HepG2 (cell line): Measurements from ENCODE around the gene PIM1. TPM values are rescaled to one million over a fixed set of nuclear protein-coding genes. Genes with fewer than 3 reads are reported as not detected.
A peak's percentile ranks its signal among the peaks of the same experiment; 100 is the strongest.

Experiments used
- CCDC6 ChIP-seq: sonication (generic); formaldehyde crosslinking; IDR thresholded peaks from 2 replicates; pipeline ENCODE4 v1.8.1; 2022; ENCODE audit warnings: mild to moderate bottlenecking, missing genetic modification reagents, moderate library complexity
- ELF4 ChIP-seq: sonication (generic); formaldehyde crosslinking; IDR thresholded peaks from 2 replicates; pipeline ENCODE4 v1.5.0; 2020; ENCODE audit warnings: missing genetic modification reagents, mild to moderate bottlenecking, moderate library complexity, borderline replicate concordance
- FOXA1 ChIP-seq, 2 experiments: fragments of 450-650 bp in 1 of 2; sonication (generic) in 1 of 2; formaldehyde crosslinking in 1 of 2; IDR thresholded peaks; 2 replicates each; pipeline versions ENCODE4 v1.4.0 to v1.6.1; 2016 to 2020; ENCODE audit warnings: missing genetic modification reagents in 1 of 2
- HOMEZ ChIP-seq: IDR thresholded peaks from 2 replicates; pipeline ENCODE4 v1.6.1; 2016; ENCODE audit warnings: low read depth
- HOXA3 ChIP-seq: sonication (generic); formaldehyde crosslinking; IDR thresholded peaks from 2 replicates; pipeline ENCODE4 v1.5.0; 2020; ENCODE audit warnings: missing genetic modification reagents
- HOXA7 ChIP-seq: sonication (generic); formaldehyde crosslinking; IDR thresholded peaks from 2 replicates; pipeline ENCODE4 v1.8.1; 2022; ENCODE audit warnings: mild to moderate bottlenecking, missing genetic modification reagents, moderate library complexity
- LRRFIP1 ChIP-seq: sonication (generic); formaldehyde crosslinking; conservative IDR thresholded peaks from 2 replicates; pipeline ENCODE4 v1.4.0; 2020; ENCODE audit warnings: missing genetic modification reagents
- MXI1 ChIP-seq: IDR thresholded peaks from 3 replicates; pipeline ENCODE4 v1.6.1; 2012; ENCODE audit warnings: low read depth, low read length, inconsistent platforms, borderline replicate concordance
- ZFP91 ChIP-seq: sonication (generic); formaldehyde crosslinking; IDR thresholded peaks from 2 replicates; pipeline ENCODE4 v1.9.0; 2022; ENCODE audit warnings: missing genetic modification reagents, mild to moderate bottlenecking, borderline replicate concordance
- ZNF572 ChIP-seq: sonication (generic); formaldehyde crosslinking; IDR thresholded peaks from 2 replicates; pipeline ENCODE4 v1.5.1; 2020; ENCODE audit warnings: mild to moderate bottlenecking, missing genetic modification reagents
- ZSCAN21 ChIP-seq: sonication (generic); formaldehyde crosslinking; IDR thresholded peaks from 2 replicates; pipeline ENCODE4 v1.8.0; 2022; ENCODE audit warnings: mild to moderate bottlenecking, missing genetic modification reagents, moderate library complexity, borderline replicate concordance
- ZSCAN22 ChIP-seq: sonication (generic); formaldehyde crosslinking; IDR thresholded peaks from 2 replicates; pipeline ENCODE4 v1.4.0; 2020; ENCODE audit warnings: mild to moderate bottlenecking, missing genetic modification reagents
- polyA plus RNA-seq, 8 experiments: library from polyadenylated mRNA; depleted of rRNA in 3 of 8; stranded (reverse) in 7 of 8; unstranded in 1 of 8; fragments of >200 nt; fragmentation: Illumina TruSeq in 4 of 8; extraction: Trizol in 4 of 8; gene quantifications; 2 replicates each; pipeline versions ENCODE4 v1.2.1 to v1.2.3, GENCODE V29; 2011 to 2016; ENCODE audit warnings: low read depth in 4 of 8, missing spikeins in 1 of 8, mixed read lengths in 1 of 8; ENCODE audit not compliant: insufficient read depth in 1 of 8
- total RNA-seq, 5 experiments: library from RNA; depleted of rRNA; stranded (reverse); fragments of >200 nt; fragmentation: Illumina TruSeq; extraction: Trizol; gene quantifications; 2 replicates each; pipeline ENCODE4 v1.2.3, GENCODE V29; 2016; ENCODE audit warnings: low read depth in 1 of 5
- TF ChIP-seq, protein P1 (sequence below): sonication (generic); formaldehyde crosslinking; conservative IDR thresholded peaks from 2 replicates; pipeline ENCODE4 v1.4.0; 2020; ENCODE audit warnings: missing genetic modification reagents
- TF ChIP-seq, protein P2 (sequence below): IDR thresholded peaks from 2 replicates; pipeline ENCODE4 v1.6.1; 2012; ENCODE audit warnings: inconsistent platforms
- TF ChIP-seq, protein P3 (sequence below): sonication (generic); formaldehyde crosslinking; IDR thresholded peaks from 2 replicates; pipeline ENCODE4 v1.4.0; 2020; ENCODE audit warnings: low read depth, missing genetic modification reagents

PIM1 gene
- total and polyA plus RNA-seq, 2 of the 13 experiments (the other 11 are each of a cell fraction or from before 2014, with no cell fraction given), result 29.4 to 117 TPM

- TF ChIP-seq LRRFIP1 (CRISPR knock-in tag), result no peak
- TF ChIP-seq MXI1, result peak; percentile 58; the same call in 1 of the 3 replicates
- peak; percentile 12; the same call in 1 of the 2 replicates for TF ChIP-seq HOMEZ
- no peak for TF ChIP-seq ZSCAN22 (CRISPR knock-in tag)
- TF ChIP-seq, protein P1, sequence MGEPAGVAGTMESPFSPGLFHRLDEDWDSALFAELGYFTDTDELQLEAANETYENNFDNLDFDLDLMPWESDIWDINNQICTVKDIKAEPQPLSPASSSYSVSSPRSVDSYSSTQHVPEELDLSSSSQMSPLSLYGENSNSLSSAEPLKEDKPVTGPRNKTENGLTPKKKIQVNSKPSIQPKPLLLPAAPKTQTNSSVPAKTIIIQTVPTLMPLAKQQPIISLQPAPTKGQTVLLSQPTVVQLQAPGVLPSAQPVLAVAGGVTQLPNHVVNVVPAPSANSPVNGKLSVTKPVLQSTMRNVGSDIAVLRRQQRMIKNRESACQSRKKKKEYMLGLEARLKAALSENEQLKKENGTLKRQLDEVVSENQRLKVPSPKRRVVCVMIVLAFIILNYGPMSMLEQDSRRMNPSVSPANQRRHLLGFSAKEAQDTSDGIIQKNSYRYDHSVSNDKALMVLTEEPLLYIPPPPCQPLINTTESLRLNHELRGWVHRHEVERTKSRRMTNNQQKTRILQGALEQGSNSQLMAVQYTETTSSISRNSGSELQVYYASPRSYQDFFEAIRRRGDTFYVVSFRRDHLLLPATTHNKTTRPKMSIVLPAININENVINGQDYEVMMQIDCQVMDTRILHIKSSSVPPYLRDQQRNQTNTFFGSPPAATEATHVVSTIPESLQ, result no peak
- TF ChIP-seq, protein P2, sequence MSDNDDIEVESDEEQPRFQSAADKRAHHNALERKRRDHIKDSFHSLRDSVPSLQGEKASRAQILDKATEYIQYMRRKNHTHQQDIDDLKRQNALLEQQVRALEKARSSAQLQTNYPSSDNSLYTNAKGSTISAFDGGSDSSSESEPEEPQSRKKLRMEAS, result peak; percentile 81
- peak; percentile 69 for TF ChIP-seq ZFP91 (CRISPR knock-in tag)
- TF ChIP-seq HOXA3, result peak; percentile 78; the same call in 1 of the 2 replicates
- 0 out of 2 replicates have a peak, but pooled peaks have one; percentile 31 for TF ChIP-seq ZSCAN21 (CRISPR knock-in tag)
- TF ChIP-seq ELF4 (CRISPR knock-in tag), result peak; percentile 32; the same call in 1 of the 2 replicates
- TF ChIP-seq ZNF572 (CRISPR knock-in tag), result no peak
- no peak for TF ChIP-seq FOXA1 (IDR thresholded peaks at IDR 0.05)
- 0 out of 2 replicates have a peak, but pooled peaks have one; percentile 27 for TF ChIP-seq FOXA1 (CRISPR knock-in tag; IDR thresholded peaks at IDR 0.05)
- TF ChIP-seq, protein P3, sequence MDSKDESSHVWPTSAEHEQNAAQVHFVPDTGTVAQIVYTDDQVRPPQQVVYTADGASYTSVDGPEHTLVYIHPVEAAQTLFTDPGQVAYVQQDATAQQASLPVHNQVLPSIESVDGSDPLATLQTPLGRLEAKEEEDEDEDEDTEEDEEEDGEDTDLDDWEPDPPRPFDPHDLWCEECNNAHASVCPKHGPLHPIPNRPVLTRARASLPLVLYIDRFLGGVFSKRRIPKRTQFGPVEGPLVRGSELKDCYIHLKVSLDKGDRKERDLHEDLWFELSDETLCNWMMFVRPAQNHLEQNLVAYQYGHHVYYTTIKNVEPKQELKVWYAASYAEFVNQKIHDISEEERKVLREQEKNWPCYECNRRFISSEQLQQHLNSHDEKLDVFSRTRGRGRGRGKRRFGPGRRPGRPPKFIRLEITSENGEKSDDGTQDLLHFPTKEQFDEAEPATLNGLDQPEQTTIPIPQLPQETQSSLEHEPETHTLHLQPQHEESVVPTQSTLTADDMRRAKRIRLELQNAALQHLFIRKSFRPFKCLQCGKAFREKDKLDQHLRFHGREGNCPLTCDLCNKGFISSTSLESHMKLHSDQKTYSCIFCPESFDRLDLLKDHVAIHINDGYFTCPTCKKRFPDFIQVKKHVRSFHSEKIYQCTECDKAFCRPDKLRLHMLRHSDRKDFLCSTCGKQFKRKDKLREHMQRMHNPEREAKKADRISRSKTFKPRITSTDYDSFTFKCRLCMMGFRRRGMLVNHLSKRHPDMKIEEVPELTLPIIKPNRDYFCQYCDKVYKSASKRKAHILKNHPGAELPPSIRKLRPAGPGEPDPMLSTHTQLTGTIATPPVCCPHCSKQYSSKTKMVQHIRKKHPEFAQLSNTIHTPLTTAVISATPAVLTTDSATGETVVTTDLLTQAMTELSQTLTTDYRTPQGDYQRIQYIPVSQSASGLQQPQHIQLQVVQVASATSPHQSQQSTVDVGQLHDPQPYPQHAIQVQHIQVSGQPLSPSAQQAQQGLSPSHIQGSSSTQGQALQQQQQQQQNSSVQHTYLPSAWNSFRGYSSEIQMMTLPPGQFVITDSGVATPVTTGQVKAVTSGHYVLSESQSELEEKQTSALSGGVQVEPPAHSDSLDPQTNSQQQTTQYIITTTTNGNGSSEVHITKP (CRISPR knock-in tag), result peak; percentile 64
- no peak for TF ChIP-seq HOXA7 (CRISPR knock-in tag)
- no peak; the same call in none of the 2 replicates for TF ChIP-seq CCDC6
These were observed at the start of gene PIM1 (continued) for GRCh38 chr6:37169496-37170272.
